ENCODE results near the gene PTPMT1. TPM values are rescaled to one million over a fixed set of nuclear protein-coding genes. Genes with fewer than 3 reads are reported as not detected.

The PTPMT1 gene
- total and polyA plus RNA-seq, 10 donors: 26.1 to 101 (median 44.2) TPM

- DNase-seq: peak; percentile 25
- intact Hi-C loops (cut with DNase I; ENCODE audit: low total_unique reads): no loop called here
- TF ChIP-seq POLR2A (IDR thresholded peaks at IDR 0.05): no peak
- no peak for TF ChIP-seq CTCF (IDR thresholded peaks at IDR 0.05 in 8 of 11, conservative IDR thresholded peaks at IDR 0.05 in 3 of 11)
- no peak for TF ChIP-seq POLR2AphosphoS5 (IDR thresholded peaks at IDR 0.05)
- H3K4me1 ChIP-seq: peaks cover 0 to 33% (median 18%) of the 10 kb centered on the region in 6 donors
- peak overlapping the region in 1 of 8 donors; percentile 57 for H3K4me3 ChIP-seq
- no peaks in the 10 kb centered on the region for H3K9me3 ChIP-seq
- no peaks in the 10 kb centered on the region for H3K36me3 ChIP-seq
- H3K27ac ChIP-seq: no peak overlapping the region
- 3 to 13% (median 6%) methylated on average over 6 of the region's 6 CpGs for WGBS, 5 donors
- peaks cover 0 to 56% (median 25%) of the 10 kb centered on the region in 7 donors for H3K27me3 ChIP-seq (replicated peaks in 1 of 7)
Observed at GRCh38 chr11:47593492-47593933, 28.1 kb downstream of the PTPMT1 start.

GRCh38 chr11:47593934-47594855 lies 28.8 kb downstream of the PTPMT1 start, which contains the start of gene C1QTNF4:
Gene C1QTNF4 (minus strand): TSS chr11:47594411. CDS start chr11:47590810, 3,601 bp downstream.
- no peak within 1 kb of the TSS for H3K27ac ChIP-seq
- TF ChIP-seq POLR2AphosphoS5 (IDR thresholded peaks at IDR 0.05) (no peak), CTCF (IDR thresholded peaks at IDR 0.05 in 8 of 11, conservative IDR thresholded peaks at IDR 0.05 in 3 of 11) (no peak), POLR2A (IDR thresholded peaks at IDR 0.05) (no peak)
- H3K4me1 ChIP-seq: peaks cover 0 to 33% (median 18%) of the 10 kb centered on the region in 6 donors
- H3K27me3 ChIP-seq (replicated peaks in 1 of 7): peaks cover 0 to 56% (median 25%) of the 10 kb centered on the region in 7 donors
- WGBS, 5 donors: 4 to 8% (median 5%) methylated on average over 44 to 48 of the region's 48 CpGs
- peak within 1 kb of the TSS in 6 of 8 donors; percentile 2 to 57 (median 17) for H3K4me3 ChIP-seq
- no peaks in the 10 kb centered on the region for H3K9me3 ChIP-seq
- H3K36me3 ChIP-seq: no peaks in the 10 kb centered on the region
- intact Hi-C loops (cut with DNase I; ENCODE audit: low total_unique reads): no loop called here
- DNase-seq: peak; percentile 70

- Histone ChIP-seq H3K27me3 (replicated peaks in 1 of 7) (peaks cover 0 to 49% (median 25%) of the 10 kb centered on the region in 7 donors), H3K36me3 (no peaks in the 10 kb centered on the region), H3K27ac (no peak overlapping the region), H3K4me1 (peaks cover 0 to 33% (median 18%) of the 10 kb centered on the region in 6 donors), H3K9me3 (no peaks in the 10 kb centered on the region), H3K4me3 (no peak overlapping the region)
- no peak for TF ChIP-seq POLR2AphosphoS5 (IDR thresholded peaks at IDR 0.05)
- TF ChIP-seq CTCF (IDR thresholded peaks at IDR 0.05 in 8 of 11, conservative IDR thresholded peaks at IDR 0.05 in 3 of 11): no peak
- no peak for TF ChIP-seq POLR2A (IDR thresholded peaks at IDR 0.05)
- 71 to 84% (median 77%) methylated on average over 3 to 7 of the region's 7 CpGs for WGBS, 5 donors
- no peak for DNase-seq
- intact Hi-C loops (cut with DNase I; ENCODE audit: low total_unique reads): no loop called here
Observed at GRCh38 chr11:47595029-47595428, 29.6 kb downstream of the PTPMT1 start.

GRCh38 chr11:47595967-47596366 lies 30.6 kb downstream of the PTPMT1 start:
- peaks cover 0 to 33% (median 18%) of the 10 kb centered on the region in 6 donors for H3K4me1 ChIP-seq
- no peaks in the 10 kb centered on the region for H3K36me3 ChIP-seq
- peak; percentile 14 for DNase-seq
- H3K27me3 ChIP-seq (replicated peaks in 1 of 7): peaks cover 0 to 41% (median 25%) of the 10 kb centered on the region in 7 donors
- intact Hi-C loops (cut with DNase I; ENCODE audit: low total_unique reads): no loop called here
- 89 to 100% (median 97%) methylated on average over 1 of the region's 1 CpG for WGBS, 5 donors
- H3K27ac ChIP-seq: no peak overlapping the region
- H3K4me3 ChIP-seq: no peak overlapping the region
- no peak for TF ChIP-seq CTCF (IDR thresholded peaks at IDR 0.05 in 8 of 11, conservative IDR thresholded peaks at IDR 0.05 in 3 of 11)
- TF ChIP-seq POLR2AphosphoS5 (IDR thresholded peaks at IDR 0.05): no peak
- no peak for TF ChIP-seq POLR2A (IDR thresholded peaks at IDR 0.05)
- no peaks in the 10 kb centered on the region for H3K9me3 ChIP-seq
